ENCODE data around the gene COTL1. TPM values are rescaled to one million over a fixed set of nuclear protein-coding genes. Genes with fewer than 3 reads are reported as not detected.
A peak's percentile ranks its signal among the peaks of the same experiment; 100 is the strongest.

Gene COTL1
- total RNA-seq, 2 experiments from 2014 or later: 179 to 181 TPM

DNA sequence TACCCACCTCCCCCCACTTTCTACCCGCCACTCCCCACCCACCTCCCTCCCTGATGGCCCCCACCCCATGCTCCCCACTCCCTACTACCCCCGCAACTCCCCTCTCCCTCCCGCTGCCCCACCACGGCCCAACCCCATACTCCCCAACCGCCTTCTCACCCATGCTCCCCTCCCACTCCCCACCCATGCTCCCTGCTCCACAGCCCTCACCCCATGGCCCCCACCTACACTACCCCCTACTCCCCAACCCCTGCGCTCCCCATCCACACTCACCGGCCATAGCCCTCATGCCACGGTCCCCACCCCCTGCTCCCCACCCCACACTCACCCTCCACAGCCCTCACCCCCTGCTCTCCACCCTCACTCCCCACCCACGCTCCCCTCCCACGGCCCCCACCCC lies 13.9 kb downstream of the COTL1 start:
- peaks cover 12% of the 10 kb centered on the region for H3K36me3 ChIP-seq (ENCODE audit: insufficient read depth, low read length)
- POLR2A ChIA-PET: interaction anchor here (11.1 kb wide), 1 partner anchor 12 kb away, joined by 135 read pairs; the partner anchor contains the start of gene COTL1
- no peaks in the 10 kb centered on the region for H3K9me3 ChIP-seq (ENCODE audit: control insufficient read depth in 1 of 2, insufficient read depth in 1 of 2, low read length in 2 of 2)
- peaks cover 87% of the 10 kb centered on the region for H3K4me1 Mint-ChIP-seq (ENCODE audit: low read depth)
- H3K36me3 Mint-ChIP-seq (ENCODE audit: low read depth): peaks cover 47% of the 10 kb centered on the region
- H3K27ac Mint-ChIP-seq: peak overlapping the region; percentile 96
- H3K27ac ChIP-seq (ENCODE audit: low read depth in 1 of 2, low read length in 2 of 2): peak overlapping the region; percentile 71 to 82
- peaks cover 96% of the 10 kb centered on the region for H3K4me1 ChIP-seq (ENCODE audit: insufficient read depth, low read length)
- TF ChIP-seq CTCF (IDR thresholded peaks at IDR 0.05): no peak
- ATAC-seq (ENCODE audit: poor library complexity) (no peak), DNase-seq (no peak)
- no peaks in the 10 kb centered on the region for H3K27me3 ChIP-seq (ENCODE audit: control insufficient read depth in 1 of 2, insufficient read depth in 2 of 2, low read length in 2 of 2)
- intact Hi-C loops (cut with DNase I, micrococcal nuclease): no loop called here
- H3K4me3 ChIP-seq (ENCODE audit: low read length): no peak overlapping the region
- CTCF ChIA-PET: interaction anchor here (2.2 kb wide), 1 partner anchor 12 kb away, joined by 8 read pairs; no protein-coding TSS in a partner anchor
- H3K4me3 Mint-ChIP-seq: no peak overlapping the region
- no peaks in the 10 kb centered on the region for H3K27me3 Mint-ChIP-seq
- H3K9me3 Mint-ChIP-seq: no peaks in the 10 kb centered on the region

GRCh38 chr16:84603140-84603816 lies 14.6 kb downstream of the COTL1 start:
- peaks cover 12% of the 10 kb centered on the region for H3K36me3 ChIP-seq (ENCODE audit: insufficient read depth, low read length)
- peak overlapping the region; percentile 71 to 82 for H3K27ac ChIP-seq (ENCODE audit: low read depth in 1 of 2, low read length in 2 of 2)
- no peak for TF ChIP-seq CTCF (IDR thresholded peaks at IDR 0.05)
- ChIA-PET CTCF (interaction anchor here (1.4 to 4.2 kb wide), 3 partner anchors 9 to 19 kb away, joined by 3 to 19 read pairs (median 8); no protein-coding TSS in a partner anchor), POLR2A (interaction anchor here (1.0 to 11.1 kb wide), 3 partner anchors 9 to 97 kb away, joined by 3 to 135 read pairs (median 6); partner anchors contain the start of gene COTL1)
- DNase-seq: peak in 8 of 14 experiments; percentile 31 to 76 (median 50)
- H3K4me3 ChIP-seq (ENCODE audit: low read length): peak overlapping the region; percentile 1
- peak overlapping the region; percentile 76 for H3K4me3 Mint-ChIP-seq
- peak; percentile 3 for ATAC-seq (ENCODE audit: poor library complexity)
- intact Hi-C loops (cut with DNase I, micrococcal nuclease): no loop called here
- peaks cover 83% of the 10 kb centered on the region for H3K4me1 Mint-ChIP-seq (ENCODE audit: low read depth)
- H3K9me3 Mint-ChIP-seq: no peaks in the 10 kb centered on the region
- H3K36me3 Mint-ChIP-seq (ENCODE audit: low read depth): peaks cover 44% of the 10 kb centered on the region
- no peaks in the 10 kb centered on the region for H3K27me3 ChIP-seq (ENCODE audit: control insufficient read depth in 1 of 2, insufficient read depth in 2 of 2, low read length in 2 of 2)
- no peaks in the 10 kb centered on the region for H3K27me3 Mint-ChIP-seq
- H3K27ac Mint-ChIP-seq: peak overlapping the region; percentile 96
- H3K9me3 ChIP-seq (ENCODE audit: control insufficient read depth in 1 of 2, insufficient read depth in 1 of 2, low read length in 2 of 2): no peaks in the 10 kb centered on the region
- H3K4me1 ChIP-seq (ENCODE audit: insufficient read depth, low read length): peaks cover 96% of the 10 kb centered on the region

GRCh38 chr16:84600343-84601229 lies 17.3 kb downstream of the COTL1 start:
- Mint-ChIP-seq H3K4me1 (ENCODE audit: low read depth) (peaks cover 80% of the 10 kb centered on the region), H3K27ac (peak overlapping the region; percentile 96), H3K27me3 (no peaks in the 10 kb centered on the region), H3K36me3 (ENCODE audit: low read depth) (peaks cover 42% of the 10 kb centered on the region), H3K9me3 (no peaks in the 10 kb centered on the region), H3K4me3 (peak overlapping the region; percentile 86)
- peak overlapping the region; percentile 82 to 85 for H3K27ac ChIP-seq (ENCODE audit: low read depth in 1 of 2, low read length in 2 of 2)
- DNase-seq (peak in 4 of 14 experiments; percentile 39 to 84 (median 80)), ATAC-seq (ENCODE audit: poor library complexity) (peak; percentile 71)
- H3K36me3 ChIP-seq (ENCODE audit: insufficient read depth, low read length): peaks cover 23% of the 10 kb centered on the region
- ChIA-PET POLR2A (interaction anchor here (0.6 to 11.1 kb wide), 13 partner anchors 7 to 136 kb away, joined by 3 to 135 read pairs (median 5); partner anchors contain the start of genes COTL1 and KLHL36), CTCF (interaction anchor here (0.7 to 4.2 kb wide), 9 partner anchors 16 to 125 kb away, joined by 3 to 19 read pairs (median 3); partner anchors contain the start of gene COTL1)
- H3K27me3 ChIP-seq (ENCODE audit: control insufficient read depth in 1 of 2, insufficient read depth in 2 of 2, low read length in 2 of 2): no peaks in the 10 kb centered on the region
- H3K4me3 ChIP-seq (ENCODE audit: low read length): peak overlapping the region; percentile 46
- H3K4me1 ChIP-seq (ENCODE audit: insufficient read depth, low read length): peaks cover 95% of the 10 kb centered on the region
- no peak for TF ChIP-seq CTCF (IDR thresholded peaks at IDR 0.05)
- intact Hi-C loops (cut with DNase I, micrococcal nuclease): loop anchor here (1.0 to 2.0 kb wide), 2 partner anchors 8 to 16 kb away; no protein-coding TSS in a partner anchor
- no peaks in the 10 kb centered on the region for H3K9me3 ChIP-seq (ENCODE audit: control insufficient read depth in 1 of 2, insufficient read depth in 1 of 2, low read length in 2 of 2)

Measured in CD4-positive, alpha-beta T cell (primary cell).